Measurements from ENCODE around the gene NOS2.
A peak's percentile ranks its signal among the peaks of the same experiment; 100 is the strongest.

Gene NOS2

GRCh38 chr17:27807567-27808470, 7.5 kb upstream of the NOS2 start:
- peak overlapping the region; percentile 29 to 41 for H3K9ac ChIP-seq (ENCODE audit: low read depth in 1 of 2, low read length in 2 of 2)
- H3K27me3 ChIP-seq (ENCODE audit: control insufficient read depth in 2 of 2, insufficient read depth in 2 of 2, low read length in 2 of 2), result no peaks in the 10 kb centered on the region
- H3K4me3 ChIP-seq (ENCODE audit: low read length in 2 of 2), result peak overlapping the region in 1 of 2 donors; percentile 57
- peaks cover 37 to 50% of the 10 kb centered on the region in 2 donors for H3K4me1 ChIP-seq (ENCODE audit: control insufficient read depth in 2 of 2, insufficient read depth in 2 of 2, low read length in 2 of 2)
- H3K36me3 ChIP-seq (ENCODE audit: control insufficient read depth in 2 of 2, insufficient read depth in 2 of 2, low read length in 2 of 2), result no peaks in the 10 kb centered on the region
- H3K9me3 ChIP-seq (ENCODE audit: control insufficient read depth in 2 of 2, low read length in 2 of 2), result no peaks in the 10 kb centered on the region
- H3K27ac ChIP-seq (ENCODE audit: low read depth in 2 of 2, low read length in 2 of 2), result peak overlapping the region; percentile 52 to 61

- H3K4me3 ChIP-seq (ENCODE audit: low read length in 2 of 2), result peak overlapping the region; percentile 60 to 63
Measured at GRCh38 chr17:27805520-27806146, 5.3 kb upstream of the NOS2 start.

GRCh38 chr17:27804113-27804512, 3.8 kb upstream of the NOS2 start:
- H3K9me3 ChIP-seq (ENCODE audit: control insufficient read depth in 2 of 2, low read length in 2 of 2), result no peaks in the 10 kb centered on the region
- H3K4me1 ChIP-seq (ENCODE audit: control insufficient read depth in 2 of 2, insufficient read depth in 2 of 2, low read length in 2 of 2), result peaks cover 21 to 29% of the 10 kb centered on the region in 2 donors
- H3K4me3 ChIP-seq (ENCODE audit: low read length in 2 of 2), result no peak overlapping the region
- no peak overlapping the region for H3K9ac ChIP-seq (ENCODE audit: low read depth in 1 of 2, low read length in 2 of 2)
- no peaks in the 10 kb centered on the region for H3K27me3 ChIP-seq (ENCODE audit: control insufficient read depth in 2 of 2, insufficient read depth in 2 of 2, low read length in 2 of 2)
- H3K36me3 ChIP-seq (ENCODE audit: control insufficient read depth in 2 of 2, insufficient read depth in 2 of 2, low read length in 2 of 2), result no peaks in the 10 kb centered on the region
- no peak overlapping the region for H3K27ac ChIP-seq (ENCODE audit: low read depth in 2 of 2, low read length in 2 of 2)

More at GRCh38 chr17:27805520-27806146, 5.3 kb upstream of the NOS2 start:
- Histone ChIP-seq H3K9ac (ENCODE audit: low read depth in 1 of 2, low read length in 2 of 2) (peak overlapping the region; percentile 48 to 63), H3K27ac (ENCODE audit: low read depth in 2 of 2, low read length in 2 of 2) (peak overlapping the region; percentile 39 to 60), H3K4me1 (ENCODE audit: control insufficient read depth in 2 of 2, insufficient read depth in 2 of 2, low read length in 2 of 2) (peaks cover 21 to 36% of the 10 kb centered on the region in 2 donors), H3K9me3 (ENCODE audit: control insufficient read depth in 2 of 2, low read length in 2 of 2) (no peaks in the 10 kb centered on the region), H3K27me3 (ENCODE audit: control insufficient read depth in 2 of 2, insufficient read depth in 2 of 2, low read length in 2 of 2) (no peaks in the 10 kb centered on the region), H3K36me3 (ENCODE audit: control insufficient read depth in 2 of 2, insufficient read depth in 2 of 2, low read length in 2 of 2) (no peaks in the 10 kb centered on the region)

GRCh38 chr17:27802962-27803680, 2.8 kb upstream of the NOS2 start:
- H3K4me3 ChIP-seq (ENCODE audit: low read length in 2 of 2), result no peak overlapping the region
- no peak overlapping the region for H3K9ac ChIP-seq (ENCODE audit: low read depth in 1 of 2, low read length in 2 of 2)
- H3K4me1 ChIP-seq (ENCODE audit: control insufficient read depth in 2 of 2, insufficient read depth in 2 of 2, low read length in 2 of 2), result peaks cover 16 to 20% of the 10 kb centered on the region in 2 donors
- no peaks in the 10 kb centered on the region for H3K27me3 ChIP-seq (ENCODE audit: control insufficient read depth in 2 of 2, insufficient read depth in 2 of 2, low read length in 2 of 2)
- no peaks in the 10 kb centered on the region for H3K9me3 ChIP-seq (ENCODE audit: control insufficient read depth in 2 of 2, low read length in 2 of 2)
- no peak overlapping the region for H3K27ac ChIP-seq (ENCODE audit: low read depth in 2 of 2, low read length in 2 of 2)
- no peaks in the 10 kb centered on the region for H3K36me3 ChIP-seq (ENCODE audit: control insufficient read depth in 2 of 2, insufficient read depth in 2 of 2, low read length in 2 of 2)

- H3K4me1 ChIP-seq (ENCODE audit: control insufficient read depth in 2 of 2, insufficient read depth in 2 of 2, low read length in 2 of 2), result peaks cover 16 to 20% of the 10 kb centered on the region in 2 donors
- no peak overlapping the region for H3K4me3 ChIP-seq (ENCODE audit: low read length in 2 of 2)
- no peaks in the 10 kb centered on the region for H3K9me3 ChIP-seq (ENCODE audit: control insufficient read depth in 2 of 2, low read length in 2 of 2)
- H3K36me3 ChIP-seq (ENCODE audit: control insufficient read depth in 2 of 2, insufficient read depth in 2 of 2, low read length in 2 of 2), result no peaks in the 10 kb centered on the region
- H3K27me3 ChIP-seq (ENCODE audit: control insufficient read depth in 2 of 2, insufficient read depth in 2 of 2, low read length in 2 of 2), result no peaks in the 10 kb centered on the region
- H3K9ac ChIP-seq (ENCODE audit: low read depth in 1 of 2, low read length in 2 of 2), result no peak overlapping the region
- no peak overlapping the region for H3K27ac ChIP-seq (ENCODE audit: low read depth in 2 of 2, low read length in 2 of 2)
Measured at GRCh38 chr17:27802033-27802432, 1.7 kb upstream of the NOS2 start.

GRCh38 chr17:27798376-27798775, 2.0 kb downstream of the NOS2 start:
- H3K27ac ChIP-seq (ENCODE audit: low read depth in 2 of 2, low read length in 2 of 2), result peak overlapping the region in 1 of 2 donors; percentile 43
- no peaks in the 10 kb centered on the region for H3K9me3 ChIP-seq (ENCODE audit: control insufficient read depth in 2 of 2, low read length in 2 of 2)
- peak overlapping the region in 1 of 2 donors; percentile 33 for H3K4me3 ChIP-seq (ENCODE audit: low read length in 2 of 2)
- H3K9ac ChIP-seq (ENCODE audit: low read depth in 1 of 2, low read length in 2 of 2), result no peak overlapping the region
- no peaks in the 10 kb centered on the region for H3K36me3 ChIP-seq (ENCODE audit: control insufficient read depth in 2 of 2, insufficient read depth in 2 of 2, low read length in 2 of 2)
- H3K4me1 ChIP-seq (ENCODE audit: control insufficient read depth in 2 of 2, insufficient read depth in 2 of 2, low read length in 2 of 2), result peaks cover 15 to 23% of the 10 kb centered on the region in 2 donors
- peaks cover 0 to 8% of the 10 kb centered on the region in 2 donors for H3K27me3 ChIP-seq (ENCODE audit: control insufficient read depth in 2 of 2, insufficient read depth in 2 of 2, low read length in 2 of 2)

- peaks cover 0 to 8% of the 10 kb centered on the region in 2 donors for H3K27me3 ChIP-seq (ENCODE audit: control insufficient read depth in 2 of 2, insufficient read depth in 2 of 2, low read length in 2 of 2)
- no peak overlapping the region for H3K9ac ChIP-seq (ENCODE audit: low read depth in 1 of 2, low read length in 2 of 2)
- peak overlapping the region in 1 of 2 donors; percentile 7 for H3K4me3 ChIP-seq (ENCODE audit: low read length in 2 of 2)
- H3K36me3 ChIP-seq (ENCODE audit: control insufficient read depth in 2 of 2, insufficient read depth in 2 of 2, low read length in 2 of 2), result no peaks in the 10 kb centered on the region
- peaks cover 17 to 23% of the 10 kb centered on the region in 2 donors for H3K4me1 ChIP-seq (ENCODE audit: control insufficient read depth in 2 of 2, insufficient read depth in 2 of 2, low read length in 2 of 2)
- H3K9me3 ChIP-seq (ENCODE audit: control insufficient read depth in 2 of 2, low read length in 2 of 2), result no peaks in the 10 kb centered on the region
- H3K27ac ChIP-seq (ENCODE audit: low read depth in 2 of 2, low read length in 2 of 2), result peak overlapping the region in 1 of 2 donors; percentile 43
Measured at GRCh38 chr17:27797390-27798091, 2.8 kb downstream of the NOS2 start.

- H3K36me3 ChIP-seq (ENCODE audit: control insufficient read depth in 2 of 2, insufficient read depth in 2 of 2, low read length in 2 of 2), result no peaks in the 10 kb centered on the region
- peaks cover 0 to 8% of the 10 kb centered on the region in 2 donors for H3K27me3 ChIP-seq (ENCODE audit: control insufficient read depth in 2 of 2, insufficient read depth in 2 of 2, low read length in 2 of 2)
- no peak overlapping the region for H3K9ac ChIP-seq (ENCODE audit: low read depth in 1 of 2, low read length in 2 of 2)
- peaks cover 17 to 21% of the 10 kb centered on the region in 2 donors for H3K4me1 ChIP-seq (ENCODE audit: control insufficient read depth in 2 of 2, insufficient read depth in 2 of 2, low read length in 2 of 2)
- H3K9me3 ChIP-seq (ENCODE audit: control insufficient read depth in 2 of 2, low read length in 2 of 2), result no peaks in the 10 kb centered on the region
- no peak overlapping the region for H3K27ac ChIP-seq (ENCODE audit: low read depth in 2 of 2, low read length in 2 of 2)
- H3K4me3 ChIP-seq (ENCODE audit: low read length in 2 of 2), result peak overlapping the region; percentile 42 to 48
Measured at GRCh38 chr17:27793906-27794569, 6.3 kb downstream of the NOS2 start.
